Activated CD8-positive, alpha-beta memory T cell treated with anti-CD3 and anti-CD28 coated beads for 48 hours (primary cell): ENCODE measurements around the gene MMP3.

ENCODE experiments used
- DNase-seq, 3 experiments: peaks; one replicate each; pipeline ENCODE4 v3.0.0-alpha.2; 2020; ENCODE audit warnings: low read depth in 2 of 3, low spot score in 2 of 3

MMP3 gene

GRCh38 chr11:102832612-102833011 is 10.8 kb downstream of the MMP3 start:
- no peak for DNase-seq

- no peak for DNase-seq
Measured at GRCh38 chr11:102831489-102832440, 11.6 kb downstream of the MMP3 start.

- DNase-seq = no peak
Measured at GRCh38 chr11:102831128-102831488, 12.3 kb downstream of the MMP3 start.

- DNase-seq = no peak
Measured at GRCh38 chr11:102830001-102830727, 13.2 kb downstream of the MMP3 start.

GRCh38 chr11:102829316-102830000 is 14.0 kb downstream of the MMP3 start:
- DNase-seq = no peak

- DNase-seq = no peak
Measured at GRCh38 chr11:102824556-102824955, 18.9 kb downstream of the MMP3 start.

- no peak for DNase-seq
Measured at GRCh38 chr11:102819491-102819890, 23.9 kb downstream of the MMP3 start.

GRCh38 chr11:102813484-102813883 is 29.9 kb downstream of the MMP3 start:
- no peak for DNase-seq

GRCh38 chr11:102812188-102812587 is 31.2 kb downstream of the MMP3 start:
- DNase-seq = no peak

GRCh38 chr11:102810950-102811660 is 32.3 kb downstream of the MMP3 start:
- no peak for DNase-seq

- no peak for DNase-seq
Measured at GRCh38 chr11:102809971-102810370, 33.4 kb downstream of the MMP3 start.

- no peak for DNase-seq
Measured at GRCh38 chr11:102807921-102808320, 35.5 kb downstream of the MMP3 start.

GRCh38 chr11:102806296-102806695 is 37.1 kb downstream of the MMP3 start:
- no peak for DNase-seq

GRCh38 chr11:102802341-102802740 is 41.1 kb downstream of the MMP3 start:
- DNase-seq = no peak

GRCh38 chr11:102800767-102801166 is 42.6 kb downstream of the MMP3 start:
- no peak for DNase-seq

GRCh38 chr11:102799681-102800340 is 43.6 kb downstream of the MMP3 start:
- DNase-seq = no peak

- DNase-seq = no peak
Measured at GRCh38 chr11:102798012-102798746, 45.2 kb downstream of the MMP3 start, which contains the start of gene MMP1. Gene MMP1, minus strand, starts transcription at chr11:102798160. Its CDS starts 68 bp downstream, at chr11:102798092.

GRCh38 chr11:102794382-102794781 is 49.0 kb downstream of the MMP3 start:
- DNase-seq = no peak

- no peak for DNase-seq
Measured at GRCh38 chr11:102793677-102794290, 49.6 kb downstream of the MMP3 start.
